Muscle layer of duodenum (tissue), 2 donors: ENCODE results near the gene HSP90AA1.
"Not testable (repeated sequence)": the region's sequence is repeated elsewhere in the genome, so short reads cannot be mapped to it uniquely, and the experiment has no call there.

Source experiments
- H3K27ac ChIP-seq: one replicate; pipeline ENCODE4 v1.7.0; 2013; ENCODE audit warnings: mild to moderate bottlenecking, low read length
- H3K27me3 ChIP-seq: one replicate; pipeline ENCODE4 v1.7.0; 2013; ENCODE audit warnings: low read depth, mild to moderate bottlenecking, control low read depth, low read length
- H3K36me3 ChIP-seq, 2 donors: one replicate each; pipeline ENCODE4 v1.7.0; 2013; ENCODE audit warnings: low read length in 2 of 2, control low read depth in 1 of 2, mild to moderate bottlenecking in 1 of 2; ENCODE audit not compliant: insufficient read depth in 2 of 2, control insufficient read depth in 1 of 2
- H3K4me1 ChIP-seq, 2 donors: one replicate each; pipeline ENCODE4 v1.7.0; 2013; ENCODE audit warnings: low read length in 2 of 2, mild to moderate bottlenecking in 2 of 2, control low read depth in 1 of 2, moderate library complexity in 1 of 2; ENCODE audit not compliant: insufficient read depth in 2 of 2, control insufficient read depth in 1 of 2
- H3K4me3 ChIP-seq, 2 donors: one replicate each; pipeline ENCODE4 v1.7.0; 2013; ENCODE audit warnings: low read length in 2 of 2, low read depth in 1 of 2, mild to moderate bottlenecking in 1 of 2
- H3K9me3 ChIP-seq, 2 donors: one replicate each; pipeline ENCODE4 v1.7.0; 2013; ENCODE audit warnings: low read length in 2 of 2, control low read depth in 1 of 2, mild to moderate bottlenecking in 1 of 2; ENCODE audit not compliant: control insufficient read depth in 1 of 2
- donor health status: healthy.

Gene HSP90AA1

GRCh38 chr14:102064590-102064989 is 22.3 kb downstream of the HSP90AA1 start:
- H3K27ac ChIP-seq, H3K4me1 ChIP-seq, H3K27me3 ChIP-seq, H3K9me3 ChIP-seq, H3K4me3 ChIP-seq, H3K36me3 ChIP-seq: not testable (repeated sequence)

GRCh38 chr14:102063808-102064429 is 22.9 kb downstream of the HSP90AA1 start:
- Histone ChIP-seq H3K27ac (no peak overlapping the region), H3K4me3 (no peak overlapping the region), H3K27me3 (no peaks in the 10 kb centered on the region), H3K9me3 (no peaks in the 10 kb centered on the region), H3K4me1 (peaks cover 0 to 4% of the 10 kb centered on the region in 2 donors), H3K36me3 (no peaks in the 10 kb centered on the region)

- peaks cover 0 to 4% of the 10 kb centered on the region in 2 donors for H3K4me1 ChIP-seq
- no peak overlapping the region for H3K4me3 ChIP-seq
These were observed 23.6 kb downstream of the HSP90AA1 start for GRCh38 chr14:102063109-102063807.

GRCh38 chr14:102058961-102059360 is 27.9 kb downstream of the HSP90AA1 start:
- H3K4me1 ChIP-seq = peaks cover 0 to 7% of the 10 kb centered on the region in 2 donors
- H3K27ac ChIP-seq = no peak overlapping the region
- no peaks in the 10 kb centered on the region for H3K9me3 ChIP-seq
- H3K27me3 ChIP-seq = no peaks in the 10 kb centered on the region
- no peak overlapping the region for H3K4me3 ChIP-seq
- no peaks in the 10 kb centered on the region for H3K36me3 ChIP-seq

More at GRCh38 chr14:102063109-102063807, 23.6 kb downstream of the HSP90AA1 start:
- Histone ChIP-seq H3K36me3 (no peaks in the 10 kb centered on the region), H3K9me3 (no peaks in the 10 kb centered on the region), H3K27me3 (no peaks in the 10 kb centered on the region), H3K27ac (no peak overlapping the region)

DNA sequence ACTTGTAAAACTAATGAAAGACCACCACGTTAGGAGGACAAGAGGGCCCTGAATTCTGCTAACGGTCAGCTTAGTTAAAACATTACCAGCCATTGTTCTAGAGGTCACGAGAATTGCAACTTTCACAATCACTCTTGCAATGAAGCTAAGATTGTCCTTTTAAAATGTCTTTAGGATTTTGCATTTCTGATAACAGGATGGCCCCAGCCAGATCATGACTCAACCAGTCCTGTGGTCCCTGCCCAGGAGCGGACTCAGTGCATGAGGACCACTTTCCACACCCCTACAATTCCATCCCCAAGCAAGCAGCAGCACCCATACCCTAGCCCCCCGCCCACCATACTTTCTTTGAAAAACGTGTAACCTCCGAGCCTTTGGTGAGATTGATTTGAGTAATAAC is 28.7 kb downstream of the HSP90AA1 start:
- Histone ChIP-seq H3K4me3 (no peak overlapping the region), H3K9me3 (no peaks in the 10 kb centered on the region), H3K27ac (no peak overlapping the region), H3K4me1 (peaks cover 0 to 3% of the 10 kb centered on the region in 2 donors), H3K27me3 (no peaks in the 10 kb centered on the region), H3K36me3 (no peaks in the 10 kb centered on the region)

DNA sequence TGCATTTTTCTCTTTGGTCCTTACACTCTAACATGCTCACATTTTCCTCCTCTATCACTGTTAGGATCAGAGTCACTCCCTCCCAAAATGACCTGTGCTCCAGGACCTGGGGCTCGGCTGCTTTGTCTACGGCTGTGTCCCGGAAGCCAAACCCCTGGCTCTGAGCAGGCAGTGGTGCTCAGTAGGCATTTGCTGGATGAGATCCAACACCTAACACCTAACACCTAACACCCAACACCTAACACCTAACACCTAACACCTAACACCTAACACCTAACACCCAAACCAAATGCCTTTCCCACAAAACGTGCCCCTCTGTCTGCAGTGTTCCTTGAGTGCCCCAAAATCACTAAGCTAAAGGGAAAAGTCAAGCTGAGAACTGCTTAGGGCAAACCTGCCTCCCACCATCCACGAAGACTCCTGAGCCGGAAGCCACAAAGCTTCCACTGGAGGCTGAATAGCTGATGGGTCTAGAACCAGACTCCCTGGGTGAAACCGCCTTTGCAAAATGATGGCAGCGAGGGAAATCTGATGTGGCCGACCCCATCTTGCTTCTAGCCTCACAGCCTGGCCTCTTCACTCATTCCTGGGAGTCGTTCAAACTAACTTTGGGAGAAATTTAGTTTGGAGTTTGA is 29.2 kb downstream of the HSP90AA1 start:
- Histone ChIP-seq H3K27me3 (no peaks in the 10 kb centered on the region), H3K36me3 (peaks cover 3% of the 10 kb centered on the region in 2 donors), H3K27ac (no peak overlapping the region), H3K4me1 (peaks cover 0 to 3% of the 10 kb centered on the region in 2 donors), H3K4me3 (no peak overlapping the region), H3K9me3 (no peaks in the 10 kb centered on the region)

- no peak overlapping the region for H3K4me3 ChIP-seq
- H3K36me3 ChIP-seq = peaks cover 4 to 9% of the 10 kb centered on the region in 2 donors
- H3K27me3 ChIP-seq = no peaks in the 10 kb centered on the region
These were observed 30.0 kb downstream of the HSP90AA1 start for GRCh38 chr14:102056694-102057442.

DNA sequence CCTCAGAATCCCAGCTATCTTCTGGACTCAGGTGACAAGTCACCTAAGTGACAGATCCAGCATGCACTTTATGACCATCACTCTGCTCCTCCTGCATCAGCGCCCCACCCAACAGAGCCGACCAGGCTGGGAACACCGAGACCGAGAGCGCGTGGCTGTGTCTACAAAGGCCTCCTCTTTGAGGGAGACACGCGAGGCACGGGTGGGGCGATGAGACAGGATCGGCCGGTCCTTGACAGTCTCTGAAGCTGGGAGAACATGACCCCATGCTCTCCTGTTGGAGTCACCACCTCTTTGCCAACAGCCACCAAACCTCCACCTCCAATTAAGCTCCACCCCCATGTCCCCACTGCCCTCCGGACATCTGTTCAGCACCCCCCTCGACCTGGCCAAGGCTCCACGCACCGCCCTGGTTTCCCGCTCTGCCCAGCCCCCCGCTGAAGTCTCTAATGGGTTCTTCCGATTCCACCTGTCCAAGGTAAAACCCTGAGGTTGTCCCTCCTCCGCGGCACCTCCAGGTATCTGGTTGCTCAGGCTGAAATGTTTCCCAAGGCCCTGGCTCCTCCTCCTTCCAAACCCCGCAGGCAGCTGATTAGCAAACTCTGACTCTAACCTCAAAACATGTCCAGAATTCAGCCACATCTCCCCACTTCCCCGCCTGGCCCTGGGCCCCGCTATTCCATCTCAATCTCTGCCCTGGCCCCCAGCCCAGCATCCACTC is 31.5 kb downstream of the HSP90AA1 start:
- no peak overlapping the region for H3K4me3 ChIP-seq
- H3K4me1 ChIP-seq = peaks cover 0 to 3% of the 10 kb centered on the region in 2 donors
- H3K27ac ChIP-seq = no peak overlapping the region
- H3K9me3 ChIP-seq = no peaks in the 10 kb centered on the region
- no peaks in the 10 kb centered on the region for H3K27me3 ChIP-seq
- H3K36me3 ChIP-seq = peaks cover 11 to 24% of the 10 kb centered on the region in 2 donors

More at GRCh38 chr14:102056694-102057442, 30.0 kb downstream of the HSP90AA1 start:
- no peak overlapping the region for H3K27ac ChIP-seq
- H3K4me1 ChIP-seq = peaks cover 0 to 3% of the 10 kb centered on the region in 2 donors
- H3K9me3 ChIP-seq = no peaks in the 10 kb centered on the region

DNA sequence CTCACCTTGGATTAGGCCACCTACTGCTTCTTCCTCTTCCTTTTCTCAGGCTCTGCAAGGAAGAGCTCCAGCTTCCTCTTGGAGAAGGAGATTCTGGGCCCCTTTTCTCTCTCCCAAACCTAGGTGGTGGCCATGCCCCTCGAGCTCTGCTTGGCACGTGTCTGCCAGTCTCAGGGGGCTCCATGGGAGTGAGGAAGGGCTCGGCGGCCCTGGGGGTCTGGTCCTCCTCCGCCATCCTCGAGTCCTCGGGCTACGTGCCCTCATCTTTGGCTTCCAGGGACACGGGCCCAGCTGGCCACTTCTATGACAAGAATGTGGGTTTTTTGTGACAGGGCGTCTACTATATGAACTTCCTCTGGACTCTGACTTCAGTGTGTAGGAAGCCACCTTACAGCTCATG is 34.3 kb downstream of the HSP90AA1 start:
- H3K4me3 ChIP-seq = no peak overlapping the region
- H3K27ac ChIP-seq = no peak overlapping the region
- H3K36me3 ChIP-seq = peaks cover 39 to 51% of the 10 kb centered on the region in 2 donors
- peaks cover 0 to 3% of the 10 kb centered on the region in 2 donors for H3K4me1 ChIP-seq
- no peaks in the 10 kb centered on the region for H3K27me3 ChIP-seq
- H3K9me3 ChIP-seq = no peaks in the 10 kb centered on the region

- H3K36me3 ChIP-seq = peaks cover 39 to 53% of the 10 kb centered on the region in 2 donors
These were observed 36.2 kb downstream of the HSP90AA1 start for GRCh38 chr14:102050625-102051024.

More at GRCh38 chr14:102050625-102051024, 36.2 kb downstream of the HSP90AA1 start:
- H3K4me3 ChIP-seq = no peak overlapping the region
- no peaks in the 10 kb centered on the region for H3K9me3 ChIP-seq
- H3K27ac ChIP-seq = no peak overlapping the region
- H3K4me1 ChIP-seq = peaks cover 0 to 9% of the 10 kb centered on the region in 2 donors
- no peaks in the 10 kb centered on the region for H3K27me3 ChIP-seq
